HepG2 (cell line): ENCODE data around the gene HBA1. TPM values are rescaled to one million over a fixed set of nuclear protein-coding genes. Genes with fewer than 3 reads are reported as not detected.

Source experiments
- ATAC-seq: fragments of 200-7000 bp; cut with Tn5 transposase; 3 replicates; pipeline ENCODE4 v1.9.1; 2020; ENCODE audit warnings: mild to moderate bottlenecking, moderate library complexity
- BruUV-seq: library from RNA; stranded (reverse); fragments of 400-500 nt; replicated peaks from 2 replicates; lab custom pipeline; 2021; lab: Mats Ljungman, UMichigan
- CTCF ChIA-PET: fragments of 300-600 bp; formaldehyde crosslinking; extraction: SDS; loops from one replicate; lab custom pipeline; 2021; ENCODE audit warnings: low total read pairs, inconsistent platforms, low intra/inter-chr PET ratio; lab: Yijun Ruan, JAX
- POLR2A ChIA-PET: fragments of 350-600 bp; sonication (Branson Sonifier 250); formaldehyde crosslinking; loops from one replicate; lab custom pipeline; 2020; ENCODE audit warnings: antibody characterized with exemption, inconsistent platforms; lab: Yijun Ruan, JAX
- DNase-seq: peaks from one replicate; pipeline ENCODE4 v3.0.0-alpha.2; 2015; ENCODE audit warnings: low spot score
- FAIRE-seq: peaks from 3 replicates; lab custom pipeline; 2011; peaks lifted over from hg19 to GRCh38; lab: Jason Lieb, UNC
- H2AFZ ChIP-seq: one replicate; pipeline ENCODE4 v1.6.1; 2011; ENCODE audit warnings: low read length, inconsistent platforms
- H3K27ac ChIP-seq: fragments of 300-600 bp; 3 replicates; pipeline ENCODE4 v1.8.0; 2011; ENCODE audit warnings: mixed run types, mild to moderate bottlenecking, mixed read lengths, low read length, inconsistent platforms; ENCODE audit not compliant: insufficient read depth; ENCODE audit errors: extremely low read length
- H3K27me3 ChIP-seq, 2 experiments: fragments of 200-600 bp in 1 of 2; 2 replicates in 1 of 2; 3 replicates in 1 of 2; pipeline versions ENCODE4 v1.6.0 to v1.8.0; 2011; ENCODE audit warnings: low read length in 2 of 2, mild to moderate bottlenecking in 2 of 2, moderate library complexity in 2 of 2, inconsistent platforms in 1 of 2; ENCODE audit not compliant: insufficient read depth in 2 of 2, control insufficient read depth in 1 of 2
- H3K36me3 ChIP-seq, 2 experiments: fragments of 200-600 bp in 1 of 2; replicated peaks in 1 of 2; 2 replicates in 1 of 2; 3 replicates in 1 of 2; pipeline versions ENCODE4 v1.5.1 to v1.8.0; 2011; ENCODE audit warnings: low read length in 2 of 2, inconsistent platforms in 1 of 2; ENCODE audit not compliant: insufficient read depth in 2 of 2, control insufficient read depth in 1 of 2
- H3K4me1 ChIP-seq: 2 replicates; pipeline ENCODE4 v1.5.1; 2012; ENCODE audit warnings: low read length, inconsistent platforms; ENCODE audit not compliant: insufficient read depth
- H3K4me2 ChIP-seq: 2 replicates; pipeline ENCODE4 v1.6.0; 2011; ENCODE audit warnings: low read depth, low read length, inconsistent platforms
- H3K4me3 ChIP-seq, 3 experiments: fragments of 200-600 bp in 1 of 3; sonication (generic), shearing (Covaris generic) in 1 of 3; replicated peaks in 1 of 3; 2 replicates each; pipeline ENCODE4 v1.5.1; 2011 to 2016; ENCODE audit warnings: low read length in 3 of 3, inconsistent platforms in 2 of 3, low read depth in 2 of 3, mild to moderate bottlenecking in 2 of 3, control low read depth in 1 of 3, mixed read lengths in 1 of 3; ENCODE audit not compliant: insufficient read depth in 1 of 3
- H3K79me2 ChIP-seq: one replicate; pipeline ENCODE4 v1.6.1; 2011; ENCODE audit warnings: low read length, inconsistent platforms; ENCODE audit not compliant: insufficient read depth
- H3K9ac ChIP-seq: 2 replicates; pipeline ENCODE4 v1.6.0; 2011; ENCODE audit warnings: mild to moderate bottlenecking, low read depth, low read length, inconsistent platforms; ENCODE audit not compliant: insufficient read depth
- H3K9me3 ChIP-seq: 2 replicates; pipeline ENCODE4 v1.5.1; 2012; ENCODE audit warnings: mild to moderate bottlenecking, low read length
- H4K20me1 ChIP-seq: 2 replicates; pipeline ENCODE4 v1.6.0; 2011; ENCODE audit warnings: inconsistent platforms, mild to moderate bottlenecking, low read length, moderate library complexity; ENCODE audit not compliant: insufficient read depth
- HES4 ChIP-seq: sonication (generic); formaldehyde crosslinking; IDR thresholded peaks from 2 replicates; pipeline ENCODE4 v1.9.0; 2021; ENCODE audit warnings: mild to moderate bottlenecking, missing genetic modification reagents, borderline replicate concordance
- JARID2 ChIP-seq: sonication (generic); formaldehyde crosslinking; IDR thresholded peaks from 2 replicates; pipeline ENCODE4 v1.8.1; 2023; ENCODE audit warnings: missing genetic modification reagents, inconsistent platforms; ENCODE audit not compliant: insufficient replicate concordance
- KLF12 ChIP-seq: sonication (generic); formaldehyde crosslinking; IDR thresholded peaks from 2 replicates; pipeline ENCODE4 v1.4.0; 2020; ENCODE audit warnings: missing genetic modification reagents, borderline replicate concordance
- ZFP37 ChIP-seq: sonication (generic); formaldehyde crosslinking; IDR thresholded peaks from 2 replicates; pipeline ENCODE4 v1.4.0; 2020; ENCODE audit warnings: missing genetic modification reagents, borderline replicate concordance
- ZMYM2 ChIP-seq: sonication (generic); formaldehyde crosslinking; IDR thresholded peaks from 2 replicates; pipeline ENCODE4 v1.8.0; 2022; ENCODE audit warnings: mild to moderate bottlenecking, missing genetic modification reagents
- ZNF296 ChIP-seq: sonication (generic); formaldehyde crosslinking; conservative IDR thresholded peaks from 2 replicates; pipeline ENCODE4 v1.5.0; 2020; ENCODE audit warnings: mild to moderate bottlenecking, missing genetic modification reagents
- ZSCAN9 ChIP-seq: IDR thresholded peaks from 2 replicates; pipeline ENCODE4 v1.6.1; 2016; ENCODE audit warnings: borderline replicate concordance
- WGBS: methylation state at CpG from one replicate; pipeline ENCODE4 v1.1.6; 2017; ENCODE audit warnings: low lambda C conversion rate; 5-methylcytosine and 5-hydroxymethylcytosine counted together
- in situ Hi-C: cut with HindIII; loops from 2 replicates; pipeline ENCODE4 v1.10.0; 2017; ENCODE audit warnings: low pct_unique_long_range_greater_than_20kb; ENCODE audit not compliant: extremely low pct_ligation_motif_present
- intact Hi-C: fragments of 100-400 bp; cut with micrococcal nuclease; formaldehyde crosslinking; loops from one replicate; pipeline ENCODE4 v1.10.0; 2022; ENCODE audit not compliant: unreplicated experiment
- polyA plus RNA-seq, 8 experiments: library from polyadenylated mRNA; depleted of rRNA in 3 of 8; stranded (reverse) in 7 of 8; unstranded in 1 of 8; fragments of >200 nt; fragmentation: Illumina TruSeq in 4 of 8; extraction: Trizol in 4 of 8; gene quantifications; 2 replicates each; pipeline versions ENCODE4 v1.2.1 to v1.2.3, GENCODE V29; 2011 to 2016; ENCODE audit warnings: low read depth in 4 of 8, missing spikeins in 1 of 8, mixed read lengths in 1 of 8; ENCODE audit not compliant: insufficient read depth in 1 of 8
- total RNA-seq, 5 experiments: library from RNA; depleted of rRNA; stranded (reverse); fragments of >200 nt; fragmentation: Illumina TruSeq; extraction: Trizol; gene quantifications; 2 replicates each; pipeline ENCODE4 v1.2.3, GENCODE V29; 2016; ENCODE audit warnings: low read depth in 1 of 5
- TF ChIP-seq, protein P1 (sequence below): sonication (generic); formaldehyde crosslinking; IDR thresholded peaks from 2 replicates; pipeline ENCODE4 v1.4.0; 2020; ENCODE audit warnings: missing genetic modification reagents
- TF ChIP-seq, protein P2 (sequence below): sonication (generic); formaldehyde crosslinking; IDR thresholded peaks from 2 replicates; pipeline ENCODE4 v1.5.1; 2020; ENCODE audit warnings: mild to moderate bottlenecking, missing genetic modification reagents, moderate library complexity

Gene HBA1
- total and polyA plus RNA-seq, 2 of the 13 experiments (the other 11 are each of a cell fraction or from before 2014, with no cell fraction given) = 0.59 TPM; not detected in 1

DNA sequence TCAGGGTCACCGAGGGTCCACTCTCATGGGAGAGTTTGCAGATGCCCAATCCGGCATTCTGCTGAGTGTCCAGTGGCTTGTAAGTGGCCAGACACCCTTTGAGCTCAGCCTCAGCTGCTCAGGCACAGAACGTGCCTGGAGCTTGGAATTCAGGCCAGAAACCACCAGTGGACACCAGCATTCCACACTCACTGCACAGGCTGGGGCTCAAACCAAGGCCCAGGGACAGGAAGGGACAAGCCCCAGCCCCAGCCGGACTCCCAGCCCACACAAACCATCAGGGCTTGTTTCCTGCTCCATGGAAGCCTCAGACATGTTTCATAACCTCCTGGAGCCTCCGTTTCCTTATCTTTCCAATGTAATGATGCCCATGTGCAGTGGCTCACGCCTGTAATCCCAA, 33.0 kb upstream of the HBA1 start:
- BruUV-seq = no TSS peak
- H3K4me1 ChIP-seq = peaks cover 41% of the 10 kb centered on the region
- no peak for FAIRE-seq
- peak; percentile 47 for ATAC-seq
- in situ Hi-C loops = no loop called here
- H3K27me3 ChIP-seq = peaks cover 0 to 6% of the 10 kb centered on the region in 2 experiments; a peak in 2 of 5 replicates
- H3K4me3 ChIP-seq = peak overlapping the region in 1 of 3 experiments; percentile 52; a peak in 1 of 6 replicates
- intact Hi-C loops = no loop called here
- no peaks in the 10 kb centered on the region for H4K20me1 ChIP-seq
- H3K36me3 ChIP-seq = no peaks in the 10 kb centered on the region
- TF ChIP-seq ZFP37 = no peak
- TF ChIP-seq, protein P1, sequence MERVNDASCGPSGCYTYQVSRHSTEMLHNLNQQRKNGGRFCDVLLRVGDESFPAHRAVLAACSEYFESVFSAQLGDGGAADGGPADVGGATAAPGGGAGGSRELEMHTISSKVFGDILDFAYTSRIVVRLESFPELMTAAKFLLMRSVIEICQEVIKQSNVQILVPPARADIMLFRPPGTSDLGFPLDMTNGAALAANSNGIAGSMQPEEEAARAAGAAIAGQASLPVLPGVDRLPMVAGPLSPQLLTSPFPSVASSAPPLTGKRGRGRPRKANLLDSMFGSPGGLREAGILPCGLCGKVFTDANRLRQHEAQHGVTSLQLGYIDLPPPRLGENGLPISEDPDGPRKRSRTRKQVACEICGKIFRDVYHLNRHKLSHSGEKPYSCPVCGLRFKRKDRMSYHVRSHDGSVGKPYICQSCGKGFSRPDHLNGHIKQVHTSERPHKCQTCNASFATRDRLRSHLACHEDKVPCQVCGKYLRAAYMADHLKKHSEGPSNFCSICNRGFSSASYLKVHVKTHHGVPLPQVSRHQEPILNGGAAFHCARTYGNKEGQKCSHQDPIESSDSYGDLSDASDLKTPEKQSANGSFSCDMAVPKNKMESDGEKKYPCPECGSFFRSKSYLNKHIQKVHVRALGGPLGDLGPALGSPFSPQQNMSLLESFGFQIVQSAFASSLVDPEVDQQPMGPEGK (CRISPR knock-in tag) = peak; percentile 15; the same call in 1 of the 2 replicates
- TF ChIP-seq ZMYM2 = no peak
- TF ChIP-seq ZSCAN9 (CRISPR knock-in tag) = no peak
- TF ChIP-seq KLF12 (CRISPR knock-in tag) = no peak
- no peak for TF ChIP-seq JARID2 (CRISPR knock-in tag)
- peak; percentile 69; the same call in 1 of the 2 replicates for TF ChIP-seq ZNF296 (CRISPR knock-in tag)
- TF ChIP-seq, protein P2, sequence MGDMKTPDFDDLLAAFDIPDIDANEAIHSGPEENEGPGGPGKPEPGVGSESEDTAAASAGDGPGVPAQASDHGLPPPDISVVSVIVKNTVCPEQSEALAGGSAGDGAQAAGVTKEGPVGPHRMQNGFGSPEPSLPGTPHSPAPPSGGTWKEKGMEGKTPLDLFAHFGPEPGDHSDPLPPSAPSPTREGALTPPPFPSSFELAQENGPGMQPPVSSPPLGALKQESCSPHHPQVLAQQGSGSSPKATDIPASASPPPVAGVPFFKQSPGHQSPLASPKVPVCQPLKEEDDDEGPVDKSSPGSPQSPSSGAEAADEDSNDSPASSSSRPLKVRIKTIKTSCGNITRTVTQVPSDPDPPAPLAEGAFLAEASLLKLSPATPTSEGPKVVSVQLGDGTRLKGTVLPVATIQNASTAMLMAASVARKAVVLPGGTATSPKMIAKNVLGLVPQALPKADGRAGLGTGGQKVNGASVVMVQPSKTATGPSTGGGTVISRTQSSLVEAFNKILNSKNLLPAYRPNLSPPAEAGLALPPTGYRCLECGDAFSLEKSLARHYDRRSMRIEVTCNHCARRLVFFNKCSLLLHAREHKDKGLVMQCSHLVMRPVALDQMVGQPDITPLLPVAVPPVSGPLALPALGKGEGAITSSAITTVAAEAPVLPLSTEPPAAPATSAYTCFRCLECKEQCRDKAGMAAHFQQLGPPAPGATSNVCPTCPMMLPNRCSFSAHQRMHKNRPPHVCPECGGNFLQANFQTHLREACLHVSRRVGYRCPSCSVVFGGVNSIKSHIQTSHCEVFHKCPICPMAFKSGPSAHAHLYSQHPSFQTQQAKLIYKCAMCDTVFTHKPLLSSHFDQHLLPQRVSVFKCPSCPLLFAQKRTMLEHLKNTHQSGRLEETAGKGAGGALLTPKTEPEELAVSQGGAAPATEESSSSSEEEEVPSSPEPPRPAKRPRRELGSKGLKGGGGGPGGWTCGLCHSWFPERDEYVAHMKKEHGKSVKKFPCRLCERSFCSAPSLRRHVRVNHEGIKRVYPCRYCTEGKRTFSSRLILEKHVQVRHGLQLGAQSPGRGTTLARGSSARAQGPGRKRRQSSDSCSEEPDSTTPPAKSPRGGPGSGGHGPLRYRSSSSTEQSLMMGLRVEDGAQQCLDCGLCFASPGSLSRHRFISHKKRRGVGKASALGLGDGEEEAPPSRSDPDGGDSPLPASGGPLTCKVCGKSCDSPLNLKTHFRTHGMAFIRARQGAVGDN (CRISPR knock-in tag) = peak; percentile 48
- no peak for TF ChIP-seq HES4 (CRISPR knock-in tag)
- ChIA-PET POLR2A (interaction anchor here (0.5 kb wide), 1 partner anchor 200 kb away, joined by 3 read pairs; no protein-coding TSS in a partner anchor), CTCF (no interaction called here)
- no peak for DNase-seq
- 20% methylated on average over 2 of the region's 6 CpGs for whole genome bisulfite sequencing
- H2AFZ ChIP-seq = no peak overlapping the region
- H3K79me2 ChIP-seq = no peaks in the 10 kb centered on the region
- H3K27ac ChIP-seq = no peak overlapping the region
- no peaks in the 10 kb centered on the region for H3K9me3 ChIP-seq
- H3K9ac ChIP-seq = no peak overlapping the region
- H3K4me2 ChIP-seq = peak overlapping the region; percentile 75
